Neural cell (in vitro differentiated cells): ENCODE data around the gene KDM8.

Experiments
- EP300 ChIP-seq: fragments of 450-650 bp; conservative IDR thresholded peaks from 2 replicates; pipeline ENCODE4 v1.6.1; 2014; ENCODE audit warnings: antibody characterized with exemption, mild to moderate bottlenecking, moderate library complexity; ENCODE audit not compliant: poor library complexity, severe bottlenecking
- EZH2 ChIP-seq: fragments of 200-600, 300-800 bp; shearing (Covaris generic), sonication (generic); IDR thresholded peaks from 2 replicates; pipeline ENCODE4 v1.6.1; 2014; ENCODE audit warnings: antibody characterized with exemption, low read length, borderline replicate concordance, mild to moderate bottlenecking; ENCODE audit not compliant: insufficient read depth, poor library complexity, severe bottlenecking
- MXI1 ChIP-seq: fragments of 450-650 bp; conservative IDR thresholded peaks from 2 replicates; pipeline ENCODE4 v1.6.1; 2014; ENCODE audit warnings: antibody characterized with exemption, mild to moderate bottlenecking; ENCODE audit not compliant: poor library complexity, severe bottlenecking
- POLR2AphosphoS5 ChIP-seq: IDR thresholded peaks from 2 replicates; pipeline ENCODE4 v1.6.1; 2012
- RAD21 ChIP-seq: fragments of 450-650 bp; conservative IDR thresholded peaks from 2 replicates; pipeline ENCODE4 v1.6.1; 2014; ENCODE audit warnings: antibody characterized with exemption, mild to moderate bottlenecking, moderate library complexity
- REST ChIP-seq: IDR thresholded peaks from 2 replicates; pipeline ENCODE4 v1.6.1; 2012; ENCODE audit warnings: borderline replicate concordance
- SMC3 ChIP-seq: fragments of 450-650 bp; conservative IDR thresholded peaks from 2 replicates; pipeline ENCODE4 v1.6.1; 2014; ENCODE audit warnings: antibody characterized with exemption, mild to moderate bottlenecking, moderate library complexity; ENCODE audit not compliant: poor library complexity
- TAF1 ChIP-seq: IDR thresholded peaks from 2 replicates; pipeline ENCODE4 v1.6.1; 2012; ENCODE audit warnings: low read depth
- TF ChIP-seq, protein P1 (sequence below): fragments of 450-650 bp; IDR thresholded peaks from 2 replicates; pipeline ENCODE4 v1.5.1; 2014; ENCODE audit warnings: antibody characterized with exemption, mild to moderate bottlenecking, moderate library complexity; ENCODE audit not compliant: poor library complexity, severe bottlenecking

DNA sequence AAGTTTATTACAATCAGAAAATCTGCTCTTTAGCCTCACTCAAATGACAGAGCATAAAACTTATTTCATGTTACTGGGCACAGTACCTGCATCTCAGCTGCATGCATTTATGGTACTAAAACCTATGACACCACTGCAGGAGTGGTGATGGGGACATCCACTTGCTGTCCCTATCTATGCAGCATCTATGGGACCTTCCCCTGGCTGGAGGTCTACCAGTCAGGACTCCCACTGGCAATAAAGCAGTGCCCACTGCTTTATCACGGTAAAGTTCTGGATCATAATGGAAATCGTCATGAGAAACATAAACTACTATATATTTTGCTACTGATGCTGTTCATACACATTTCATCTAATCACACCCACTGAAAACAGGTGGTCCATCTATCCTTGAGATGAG is 39.1 kb downstream of the KDM8 start:
- TF ChIP-seq, protein P1, sequence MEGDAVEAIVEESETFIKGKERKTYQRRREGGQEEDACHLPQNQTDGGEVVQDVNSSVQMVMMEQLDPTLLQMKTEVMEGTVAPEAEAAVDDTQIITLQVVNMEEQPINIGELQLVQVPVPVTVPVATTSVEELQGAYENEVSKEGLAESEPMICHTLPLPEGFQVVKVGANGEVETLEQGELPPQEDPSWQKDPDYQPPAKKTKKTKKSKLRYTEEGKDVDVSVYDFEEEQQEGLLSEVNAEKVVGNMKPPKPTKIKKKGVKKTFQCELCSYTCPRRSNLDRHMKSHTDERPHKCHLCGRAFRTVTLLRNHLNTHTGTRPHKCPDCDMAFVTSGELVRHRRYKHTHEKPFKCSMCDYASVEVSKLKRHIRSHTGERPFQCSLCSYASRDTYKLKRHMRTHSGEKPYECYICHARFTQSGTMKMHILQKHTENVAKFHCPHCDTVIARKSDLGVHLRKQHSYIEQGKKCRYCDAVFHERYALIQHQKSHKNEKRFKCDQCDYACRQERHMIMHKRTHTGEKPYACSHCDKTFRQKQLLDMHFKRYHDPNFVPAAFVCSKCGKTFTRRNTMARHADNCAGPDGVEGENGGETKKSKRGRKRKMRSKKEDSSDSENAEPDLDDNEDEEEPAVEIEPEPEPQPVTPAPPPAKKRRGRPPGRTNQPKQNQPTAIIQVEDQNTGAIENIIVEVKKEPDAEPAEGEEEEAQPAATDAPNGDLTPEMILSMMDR: no peak
- no peak for TF ChIP-seq POLR2AphosphoS5
- no peak for TF ChIP-seq EP300
- no peak for TF ChIP-seq EZH2
- no peak for TF ChIP-seq TAF1
- no peak for TF ChIP-seq REST
- no peak for TF ChIP-seq SMC3
- no peak for TF ChIP-seq RAD21
- TF ChIP-seq MXI1: no peak
